GM19025 (cell line): ENCODE data around the gene RBM20.

Experiments used
- ATAC-seq: cut with Tn5 transposase; IDR thresholded peaks from one replicate; pipeline ENCODE4 v1.9.1; 2021; ENCODE audit warnings: mild to moderate bottlenecking, low read depth, moderate library complexity; ENCODE audit not compliant: unreplicated experiment

Gene RBM20

DNA sequence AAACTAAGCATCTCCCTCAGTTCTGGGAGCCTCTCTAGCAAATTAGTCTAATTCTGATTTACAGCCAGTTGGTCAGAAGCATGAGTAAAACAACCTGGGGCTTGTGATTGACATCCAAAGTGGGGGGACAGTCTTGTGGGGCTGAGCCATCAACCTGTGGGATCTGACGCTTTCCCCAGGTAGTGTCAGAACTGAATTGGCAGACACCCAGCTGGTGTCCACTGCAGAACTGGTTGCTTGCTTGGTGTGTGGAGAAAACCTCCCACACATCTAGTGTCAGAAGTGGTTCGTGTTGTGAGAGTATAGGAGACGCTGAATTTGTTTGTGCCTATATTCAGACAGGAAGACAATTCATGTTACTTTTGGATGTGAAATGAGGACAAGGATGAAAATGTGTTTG is 135.4 kb downstream of the RBM20 start:
- ATAC-seq: no peak

- no peak for ATAC-seq
These were observed 136.6 kb downstream of the RBM20 start for GRCh38 chr10:110780704-110781103.

GRCh38 chr10:110781139-110781538 is 137.0 kb downstream of the RBM20 start:
- ATAC-seq: no peak

DNA sequence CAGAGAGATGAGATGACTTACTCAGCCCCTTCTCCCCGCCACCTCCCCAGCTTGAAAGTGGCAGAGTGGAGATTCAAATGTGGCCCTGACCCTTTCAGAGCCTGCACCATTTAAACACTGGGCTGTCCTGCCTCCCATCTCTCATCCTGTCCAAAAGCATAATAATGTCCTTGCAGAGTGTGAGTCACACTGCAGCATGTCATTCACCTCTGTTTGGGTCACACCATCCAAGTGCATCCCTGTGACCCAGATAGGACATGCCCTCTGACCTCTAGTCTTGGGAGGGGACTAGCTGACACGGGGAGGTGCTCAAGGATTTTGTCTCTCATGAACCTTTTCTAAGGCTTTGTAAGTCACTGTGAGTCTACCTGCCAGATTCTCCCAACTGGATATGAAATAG is 138.5 kb downstream of the RBM20 start:
- ATAC-seq: no peak

- ATAC-seq: no peak
These were observed 139.5 kb downstream of the RBM20 start for GRCh38 chr10:110783509-110784107.

DNA sequence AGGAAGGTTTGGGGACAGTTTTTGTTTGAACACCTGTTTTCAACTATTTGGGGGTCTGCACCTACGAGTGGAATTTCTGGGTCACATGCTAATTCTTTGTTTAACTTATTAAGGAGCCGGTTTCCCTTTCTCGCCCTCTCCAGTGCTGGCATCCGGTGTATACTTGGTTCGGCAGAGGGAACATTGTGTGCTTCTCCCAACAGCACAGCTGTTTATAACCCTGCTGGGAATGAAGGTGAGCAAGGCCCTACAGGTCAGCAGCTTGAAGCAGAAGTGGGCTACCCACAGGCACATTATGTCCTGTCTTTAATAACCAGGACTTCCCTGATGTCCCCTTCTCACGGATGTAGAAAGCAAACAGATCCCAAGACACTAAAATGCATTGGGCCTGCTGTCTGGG is 140.1 kb downstream of the RBM20 start:
- ATAC-seq: no peak

DNA sequence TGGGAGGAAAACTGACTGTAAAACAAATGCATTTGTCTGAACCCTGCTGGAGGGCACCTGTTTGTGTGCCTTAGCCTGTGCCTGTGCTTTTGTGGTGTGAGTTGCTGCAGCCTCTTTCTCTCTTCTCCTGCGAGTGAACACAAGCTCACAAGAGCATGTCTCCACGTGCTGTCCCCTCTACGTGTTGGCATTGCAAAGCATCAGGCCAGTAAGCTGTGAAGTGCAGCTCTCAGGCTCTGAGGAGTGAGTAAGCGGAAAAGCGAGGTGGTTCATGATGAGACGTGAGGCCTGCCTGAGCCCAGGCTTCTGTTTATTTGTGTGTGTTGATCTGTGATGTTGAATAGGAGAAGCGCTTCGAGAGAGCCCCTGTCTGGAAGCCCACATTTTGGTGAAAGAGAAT is 142.0 kb downstream of the RBM20 start:
- no peak for ATAC-seq

GRCh38 chr10:110788620-110789385 is 144.7 kb downstream of the RBM20 start:
- no peak for ATAC-seq

GRCh38 chr10:110789604-110790433 is 145.7 kb downstream of the RBM20 start:
- no peak for ATAC-seq

- no peak for ATAC-seq
These were observed 146.9 kb downstream of the RBM20 start for GRCh38 chr10:110790913-110791506.

DNA sequence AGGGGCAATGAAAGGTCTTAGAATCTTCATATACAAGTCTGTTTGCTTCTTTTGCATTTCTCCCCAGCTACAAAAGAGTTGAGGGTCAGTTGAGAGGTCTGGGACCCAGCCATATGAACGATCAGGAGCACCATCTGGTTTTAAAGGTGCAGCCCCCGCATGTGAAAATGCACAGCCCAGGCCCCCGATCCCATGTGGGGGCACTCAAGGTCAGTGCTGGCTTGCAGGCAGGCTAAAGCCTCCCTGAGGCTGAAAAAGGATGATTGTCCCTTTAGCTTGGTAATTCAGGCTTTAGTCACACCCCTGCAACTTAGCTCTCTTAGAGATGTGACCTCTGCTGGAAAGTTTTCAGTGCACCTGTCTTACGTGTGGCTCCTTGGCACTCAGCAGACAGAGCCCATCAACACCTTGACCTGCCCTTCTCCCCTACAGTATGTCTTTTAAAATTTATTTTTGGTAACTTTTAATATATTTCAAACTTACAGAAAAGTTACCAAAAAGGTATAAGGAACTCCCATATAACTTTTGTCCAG is 147.5 kb downstream of the RBM20 start:
- ATAC-seq: no peak

DNA sequence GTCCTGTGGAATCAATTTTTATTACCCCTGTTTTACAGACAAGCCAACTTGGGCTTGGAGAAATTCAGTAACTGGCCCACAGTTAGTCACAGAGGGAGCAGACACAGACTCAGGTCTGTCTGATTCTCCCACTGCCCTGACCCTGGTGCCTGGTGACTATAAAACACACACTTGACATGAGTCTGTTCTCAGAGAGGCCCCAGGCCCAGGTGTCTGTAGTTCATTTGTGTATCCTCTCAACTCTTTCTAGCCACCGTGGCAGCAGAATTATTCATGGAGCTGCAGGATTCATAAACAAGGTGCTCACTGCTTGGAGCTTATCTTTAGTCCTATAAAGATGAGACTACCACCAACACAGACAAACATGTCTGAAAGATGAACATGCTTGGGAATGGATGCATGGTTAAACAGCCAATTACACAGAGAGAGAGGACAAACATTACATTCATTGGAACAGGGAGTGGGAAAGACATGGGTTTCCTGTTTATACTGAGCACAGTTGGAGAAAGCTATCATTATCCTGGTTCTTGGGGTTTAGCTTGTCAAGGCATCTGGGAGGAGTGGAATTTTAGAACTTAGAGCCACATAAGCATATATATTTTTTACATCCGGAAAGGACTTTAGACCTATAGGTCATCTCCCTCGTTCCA is 148.5 kb downstream of the RBM20 start:
- ATAC-seq: no peak

GRCh38 chr10:110793128-110793812 is 149.1 kb downstream of the RBM20 start:
- ATAC-seq: no peak

DNA sequence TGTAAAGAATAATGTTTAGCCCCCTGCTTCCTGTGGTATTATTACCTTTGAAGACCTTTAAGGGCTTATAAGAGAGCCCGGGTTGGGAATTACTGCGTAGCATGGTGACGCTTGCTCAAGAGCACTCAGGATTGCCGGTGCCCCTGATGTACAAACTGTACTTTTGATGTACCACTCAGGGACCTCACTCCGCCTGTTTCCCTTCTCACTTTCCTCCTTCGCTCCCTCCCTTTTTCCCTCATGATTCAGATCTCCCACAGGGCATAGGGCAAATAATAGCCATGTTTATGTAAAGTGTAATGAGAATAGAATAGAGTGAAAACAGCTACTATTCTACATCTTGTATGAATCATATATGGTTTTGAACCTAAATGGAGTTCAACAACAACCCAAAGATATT is 149.8 kb downstream of the RBM20 start:
- ATAC-seq: no peak

GRCh38 chr10:110794808-110795207 is 150.7 kb downstream of the RBM20 start:
- no peak for ATAC-seq

DNA sequence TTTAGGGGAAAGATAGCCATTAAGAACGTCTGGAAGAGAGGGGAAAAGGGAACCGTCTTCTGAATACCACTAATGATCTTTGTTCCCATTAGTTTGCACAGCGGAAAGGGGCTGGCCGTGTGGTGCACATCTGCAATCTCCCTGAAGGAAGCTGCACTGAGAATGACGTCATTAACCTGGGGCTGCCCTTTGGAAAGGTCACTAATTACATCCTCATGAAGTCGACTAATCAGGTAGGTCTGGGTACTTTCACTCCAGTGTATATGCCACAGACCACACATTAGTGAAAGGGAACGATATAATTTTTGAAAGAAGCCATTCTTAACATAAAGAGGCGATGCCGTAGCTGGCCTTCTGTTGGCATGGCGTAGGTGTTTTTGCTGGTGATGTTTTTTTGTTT is 153.3 kb downstream of the RBM20 start:
- no peak for ATAC-seq

DNA sequence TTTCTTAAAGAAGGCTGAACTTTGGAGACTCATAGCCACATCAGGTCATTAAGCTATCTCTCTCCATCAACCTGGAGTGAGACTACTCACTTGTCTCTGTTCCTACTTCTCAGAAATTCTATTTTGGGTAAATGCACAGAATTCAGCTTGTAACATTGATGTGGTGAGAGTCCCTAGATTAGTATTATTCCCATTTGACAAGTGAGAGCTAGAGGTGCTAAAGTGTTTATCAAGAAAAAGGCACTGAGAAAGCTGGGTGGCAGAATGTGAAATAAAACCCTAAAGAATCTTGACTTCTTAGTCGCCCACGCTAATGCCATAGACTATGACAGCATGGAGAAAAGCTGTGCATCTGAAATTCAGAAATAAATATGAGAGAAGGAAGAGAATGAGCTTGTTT is 154.2 kb downstream of the RBM20 start:
- no peak for ATAC-seq

DNA sequence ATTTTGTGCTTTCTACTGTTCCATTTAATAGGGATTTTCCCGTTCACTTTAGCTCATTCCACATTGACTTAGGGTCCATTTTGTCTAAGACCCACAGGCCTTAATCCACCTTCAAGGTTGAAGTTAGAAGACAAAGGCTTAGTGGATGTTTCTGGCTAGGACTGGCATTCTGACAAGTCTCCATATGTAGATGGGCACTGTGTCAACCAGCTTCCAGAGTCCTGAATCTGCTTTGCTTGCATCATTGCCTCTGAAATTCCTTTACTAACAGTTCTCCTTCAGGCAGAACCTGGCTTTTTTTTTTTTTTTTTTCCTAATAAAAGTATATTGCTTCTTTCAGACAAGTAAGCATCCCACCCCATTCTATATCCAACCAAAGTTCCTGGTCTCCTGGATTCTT is 158.0 kb downstream of the RBM20 start:
- ATAC-seq: no peak

- ATAC-seq: peak; percentile 46
These were observed 158.6 kb downstream of the RBM20 start for GRCh38 chr10:110802551-110803238.
